NCI-H128 (cell line): ENCODE results near the gene GPC5.

Experiments
- DNase-seq: peaks from one replicate; lab custom pipeline; 2025; ENCODE audit not compliant: unreplicated experiment; lab: John Stamatoyannopoulos, UW

GPC5 gene

DNA sequence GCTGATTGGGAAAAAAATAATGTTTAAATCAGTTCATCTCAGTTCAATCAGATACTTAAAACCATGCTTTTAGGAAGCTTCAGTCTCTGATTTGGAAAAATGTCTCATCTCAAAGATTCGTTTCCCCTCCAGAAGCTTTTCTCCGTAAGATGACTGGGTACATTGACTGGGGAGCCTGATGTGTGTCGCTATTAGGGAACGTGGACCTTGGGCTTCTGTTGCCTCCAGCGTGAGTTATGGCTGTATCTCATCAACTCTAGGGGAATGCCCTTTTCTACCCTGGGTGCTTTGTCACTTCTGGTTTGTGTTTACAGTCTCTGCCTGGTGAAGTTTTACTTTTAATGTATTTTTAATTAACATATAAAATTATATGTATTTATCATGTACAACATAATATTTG lies 1192.7 kb downstream of the GPC5 start:
- DNase-seq: no peak

DNA sequence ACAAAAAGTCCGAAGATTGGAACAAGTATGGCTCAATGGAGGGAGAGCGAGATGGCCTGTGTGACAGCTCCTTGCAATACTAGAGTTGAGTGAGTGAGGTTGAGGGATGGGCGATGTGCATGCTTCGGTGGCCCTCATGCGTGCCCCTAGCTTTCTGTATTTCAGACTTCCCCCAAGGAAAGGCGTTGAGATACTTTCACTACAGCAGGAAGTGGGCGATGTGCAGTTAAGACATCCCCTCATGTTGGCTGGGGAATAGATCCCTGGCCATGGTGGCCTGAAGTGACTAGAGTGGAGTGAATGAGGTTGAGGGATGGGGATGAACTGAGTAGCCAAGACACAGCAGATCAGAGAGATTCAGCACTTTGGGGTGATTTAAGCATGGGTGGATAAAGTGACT lies 1194.3 kb downstream of the GPC5 start:
- no peak for DNase-seq

DNA sequence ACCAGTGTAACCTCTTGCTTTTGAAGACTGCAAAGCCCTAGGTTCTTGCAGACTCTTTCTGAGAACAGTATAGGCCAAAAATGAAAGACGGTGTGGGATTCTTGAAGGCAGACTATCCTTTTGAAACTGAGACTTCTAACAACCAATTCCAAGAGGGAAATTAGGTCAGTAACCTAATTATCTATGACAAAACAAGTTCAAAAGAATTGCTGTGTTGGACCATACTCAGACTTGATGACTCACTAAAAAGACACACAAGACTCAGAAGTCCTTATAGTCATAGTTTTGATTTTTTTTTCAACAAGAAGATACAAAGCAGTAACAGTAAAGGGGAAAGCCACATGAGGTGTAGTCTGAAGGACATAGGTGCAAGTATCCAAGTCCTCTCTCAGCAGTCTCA lies 1204.1 kb downstream of the GPC5 start:
- DNase-seq: no peak

DNA sequence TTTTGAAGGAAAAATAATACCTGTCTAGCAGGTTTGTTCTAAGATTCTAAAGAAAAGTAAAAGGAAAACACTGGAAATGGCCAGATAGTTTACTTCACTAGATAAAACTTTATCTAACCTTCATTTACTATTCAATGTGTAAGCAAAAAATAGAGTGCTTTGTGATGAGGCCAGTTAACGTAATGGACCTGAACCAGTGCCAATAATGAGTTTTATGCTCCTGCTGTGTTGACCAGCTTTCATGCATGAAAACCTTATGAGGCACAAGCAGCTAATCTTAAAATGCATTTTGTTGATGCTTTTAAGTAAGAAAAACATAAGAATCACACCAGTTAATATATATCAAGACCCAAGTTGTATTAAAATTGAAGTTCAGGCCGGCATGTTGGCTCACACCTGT lies 1211.0 kb downstream of the GPC5 start:
- DNase-seq: no peak

DNA sequence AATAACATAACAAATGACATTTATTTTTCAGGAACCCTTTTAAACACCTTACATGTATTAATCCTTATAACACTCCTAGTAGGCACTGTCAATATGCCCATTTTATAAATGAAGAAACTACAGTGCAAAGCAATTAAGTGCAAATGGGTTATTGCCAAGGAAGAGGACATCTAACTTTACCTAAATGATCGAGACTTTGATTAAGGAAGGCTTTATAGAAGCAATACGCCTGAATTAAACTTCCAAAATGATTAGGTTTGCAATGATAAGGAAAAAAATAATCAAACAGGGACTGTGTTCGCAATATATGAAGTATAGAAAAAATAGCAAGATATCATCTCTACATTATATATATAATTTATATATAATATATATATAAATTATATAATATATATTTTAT lies 1214.5 kb downstream of the GPC5 start:
- no peak for DNase-seq

- no peak for DNase-seq
These were observed 1215.5 kb downstream of the GPC5 start for GRCh38 chr13:92613921-92614320.

GRCh38 chr13:92621985-92622384 lies 1223.6 kb downstream of the GPC5 start:
- DNase-seq: no peak

DNA sequence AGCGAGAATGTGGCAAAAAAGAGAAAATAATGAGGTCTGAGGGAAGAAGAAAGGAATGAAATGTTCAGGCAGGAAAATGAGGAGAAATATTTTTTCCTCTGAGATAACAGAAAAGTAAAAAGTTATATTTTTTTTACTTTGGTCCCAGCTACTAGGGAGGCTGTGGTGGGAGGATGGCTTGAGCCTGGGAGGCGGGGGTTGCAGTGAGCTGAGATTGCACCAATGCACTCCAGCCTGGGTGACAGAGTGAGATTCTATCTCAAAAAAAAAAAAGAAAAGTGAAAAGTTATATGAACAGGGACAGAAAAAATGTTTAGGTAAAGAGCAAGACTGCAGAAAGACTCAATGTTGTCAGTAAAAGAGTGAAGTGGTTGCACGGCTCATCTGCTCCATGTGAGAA lies 1224.5 kb downstream of the GPC5 start:
- no peak for DNase-seq

- DNase-seq: no peak
These were observed 1227.9 kb downstream of the GPC5 start for GRCh38 chr13:92626274-92626673.

DNA sequence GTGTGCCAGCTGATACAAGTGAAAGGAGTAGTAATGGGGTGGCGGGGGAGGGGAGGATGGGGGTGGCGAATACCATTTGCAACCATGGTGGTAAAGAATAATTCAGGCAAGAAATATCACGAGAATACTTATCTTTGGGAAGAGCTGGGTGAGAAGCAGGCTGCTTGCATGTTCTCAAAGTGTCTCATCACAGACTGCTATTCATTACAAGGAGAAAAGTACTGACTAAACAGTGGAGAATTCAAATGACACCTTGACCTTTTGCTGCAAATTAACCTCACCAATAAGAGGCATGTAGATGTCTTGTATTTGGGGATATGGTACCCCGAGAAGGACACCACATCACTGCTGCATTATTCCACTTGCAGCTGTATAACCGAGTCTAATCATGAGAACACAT lies 1242.5 kb downstream of the GPC5 start:
- no peak for DNase-seq

DNA sequence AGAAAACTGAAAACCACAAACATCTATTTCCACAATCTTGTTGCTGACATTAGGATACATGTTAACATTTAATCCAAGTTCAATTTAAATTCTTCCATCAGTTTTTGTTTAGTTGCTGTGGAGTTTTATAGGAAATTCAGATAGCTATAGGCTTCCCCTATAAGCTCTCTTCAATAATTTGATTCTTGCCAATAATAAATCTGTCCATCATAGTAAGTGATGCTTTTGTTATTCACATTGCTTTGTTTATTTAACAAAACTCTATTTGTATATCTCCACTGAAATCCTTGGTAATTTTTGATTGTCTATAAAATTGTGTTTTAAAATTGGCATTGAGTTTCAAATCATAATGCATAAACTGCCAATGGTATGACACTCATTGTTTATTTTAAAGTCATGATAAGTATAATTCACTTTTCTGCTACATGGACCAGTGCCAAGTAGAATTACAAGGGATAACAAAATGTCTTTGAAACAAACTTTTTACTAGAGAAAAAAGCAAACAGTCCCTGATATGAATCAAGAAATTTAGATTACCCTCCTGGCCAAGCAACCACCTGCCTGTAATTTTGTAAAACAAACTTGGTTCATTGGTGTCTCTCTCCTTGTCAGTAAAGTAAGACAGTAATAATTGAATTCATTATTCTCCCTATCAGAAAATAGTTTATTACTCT lies 1250.9 kb downstream of the GPC5 start:
- no peak for DNase-seq

GRCh38 chr13:92656103-92656502 lies 1257.7 kb downstream of the GPC5 start:
- no peak for DNase-seq

- no peak for DNase-seq
These were observed 1258.2 kb downstream of the GPC5 start for GRCh38 chr13:92656648-92657047.

DNA sequence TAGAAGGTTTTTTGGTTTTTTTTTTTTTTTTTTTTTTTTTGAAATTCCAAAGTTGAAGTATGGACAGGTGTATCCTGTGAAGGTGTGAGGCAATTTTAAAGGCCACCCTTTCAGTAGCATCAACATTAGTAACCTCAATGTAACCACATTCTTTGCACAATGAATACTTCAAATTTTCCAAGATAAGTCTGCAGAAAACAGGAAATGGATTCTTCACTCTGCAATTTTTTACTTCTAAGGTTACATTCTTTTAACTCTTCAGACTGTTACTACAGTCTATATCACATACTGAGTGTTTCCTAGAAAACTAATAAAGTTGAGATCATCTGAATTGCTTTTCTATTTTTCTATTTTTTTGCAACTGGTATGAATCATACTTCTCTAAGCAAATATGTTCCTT lies 1259.1 kb downstream of the GPC5 start:
- DNase-seq: no peak

DNA sequence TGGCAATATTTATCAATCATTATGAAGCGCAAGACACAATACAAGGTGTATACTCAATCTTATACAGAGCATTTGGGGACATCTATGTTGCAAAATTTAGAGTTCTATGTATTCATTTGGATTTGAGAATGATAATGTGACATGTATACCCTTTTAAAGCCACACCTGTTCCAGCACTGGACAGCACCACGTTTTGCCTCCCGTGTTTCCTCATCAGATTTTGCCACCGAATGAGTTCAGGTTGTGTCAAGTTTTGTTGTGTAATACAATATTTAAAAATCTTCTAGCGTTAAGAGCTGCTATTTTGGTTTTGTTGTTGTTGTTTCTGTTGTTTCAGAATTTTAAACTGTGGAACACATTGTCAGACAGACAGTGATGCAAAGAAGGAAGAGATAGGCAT lies 1259.9 kb downstream of the GPC5 start:
- DNase-seq: no peak

DNA sequence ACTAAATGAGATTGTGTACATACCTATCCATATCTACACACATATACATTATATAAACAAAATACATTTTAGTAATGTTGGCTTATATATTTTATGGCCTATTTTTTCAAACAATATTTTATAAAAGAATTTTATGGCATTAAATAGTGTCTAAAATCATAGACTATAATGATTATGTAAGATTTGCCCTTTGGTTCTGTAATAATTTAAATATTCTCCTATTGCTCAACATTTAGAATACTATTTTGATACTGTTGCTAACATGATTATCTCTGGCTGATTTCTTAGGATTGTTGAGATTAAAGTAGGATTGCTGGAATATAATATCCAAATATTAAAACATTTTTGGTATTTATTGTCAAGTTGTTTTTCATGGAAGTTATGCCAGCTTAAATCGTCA lies 1263.0 kb downstream of the GPC5 start:
- no peak for DNase-seq

- DNase-seq: no peak
These were observed 1269.7 kb downstream of the GPC5 start for GRCh38 chr13:92668157-92668556.

- DNase-seq: no peak
These were observed 1271.7 kb downstream of the GPC5 start for GRCh38 chr13:92670096-92670495.

GRCh38 chr13:92671821-92672220 lies 1273.4 kb downstream of the GPC5 start:
- no peak for DNase-seq

DNA sequence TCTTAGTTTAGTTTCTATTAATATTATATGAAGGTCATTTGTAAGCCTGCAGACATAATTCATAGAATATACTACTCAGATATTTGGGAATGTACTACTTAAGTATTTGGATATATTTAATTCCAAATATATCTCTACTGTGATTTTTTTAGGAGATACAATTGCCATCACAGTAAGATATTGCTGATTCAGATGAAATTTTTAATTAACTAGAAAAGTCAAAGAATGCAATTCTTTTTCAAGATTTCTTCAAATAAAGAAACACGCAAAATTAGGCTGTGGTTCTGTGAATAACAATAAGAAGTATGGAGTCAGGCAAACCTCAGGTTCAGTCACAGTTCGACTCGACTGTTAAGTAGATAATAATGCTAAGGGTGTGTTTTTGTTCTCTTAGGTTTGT lies 1277.8 kb downstream of the GPC5 start:
- no peak for DNase-seq

DNA sequence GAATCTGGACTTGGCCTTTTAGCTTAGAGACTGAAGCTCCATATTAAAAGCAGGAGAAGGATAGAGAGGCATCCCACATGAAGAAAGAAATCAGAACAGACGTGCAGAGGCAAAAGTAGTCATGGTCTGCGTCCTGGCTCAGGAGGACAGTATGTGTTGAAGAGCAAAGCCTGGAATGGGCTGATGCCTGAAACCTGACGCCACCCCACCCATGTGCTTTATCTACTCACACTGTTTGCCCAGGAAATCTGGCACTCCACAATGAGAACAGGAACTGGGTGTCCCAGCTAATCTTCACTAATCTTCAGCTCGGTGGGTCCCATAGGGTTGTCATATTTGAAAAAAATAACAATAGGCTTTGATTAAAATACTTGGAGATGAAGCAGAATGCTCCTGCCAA lies 1279.2 kb downstream of the GPC5 start:
- no peak for DNase-seq

DNA sequence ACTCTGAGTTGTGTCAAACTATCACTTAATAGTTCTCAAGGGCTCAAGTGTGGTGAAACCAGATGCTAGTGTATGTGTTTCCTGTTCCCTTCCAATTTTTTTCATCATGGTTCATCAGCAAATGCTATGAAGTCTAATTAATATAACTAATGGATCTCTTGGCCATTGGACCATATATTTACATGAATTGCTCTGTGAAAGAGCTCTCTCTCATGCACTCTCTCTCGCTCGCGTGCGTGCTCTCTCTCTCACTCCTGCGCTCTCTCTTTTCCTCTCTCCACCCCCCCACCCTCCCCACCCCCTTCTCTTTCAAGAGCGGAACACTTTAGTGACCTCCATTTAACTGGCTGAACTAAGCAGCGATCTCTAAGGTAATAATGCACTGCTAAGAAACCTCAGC lies 1281.2 kb downstream of the GPC5 start:
- DNase-seq: no peak

DNA sequence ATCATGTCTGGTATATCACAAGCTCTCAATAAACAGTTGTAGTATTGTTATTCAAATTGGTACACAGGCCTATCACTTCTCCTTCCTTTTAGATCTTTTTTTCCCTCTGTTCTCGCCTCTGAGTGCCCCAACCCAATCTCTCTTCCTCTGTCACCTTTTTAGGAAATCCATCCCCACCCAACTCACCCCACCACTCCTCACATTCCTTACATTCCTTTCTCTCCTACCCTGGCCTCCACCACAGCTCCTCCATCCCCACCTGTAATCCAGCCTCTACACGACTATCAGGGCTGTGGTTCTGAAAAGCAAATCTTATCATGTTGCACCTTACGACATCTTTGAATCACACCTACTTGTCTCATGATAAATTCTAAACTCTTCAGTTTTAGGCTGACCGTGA lies 1282.8 kb downstream of the GPC5 start:
- no peak for DNase-seq
